Measurements from ENCODE around the gene SCN5A.

Gene SCN5A

GRCh38 chr3:38687321-38687720, 37.8 kb upstream of the SCN5A start:
- no peak for TF ChIP-seq CTCF (conservative IDR thresholded peaks at IDR 0.05)
- no peak overlapping the region for H3K27ac ChIP-seq

GRCh38 chr3:38684546-38684945, 35.1 kb upstream of the SCN5A start:
- no peak overlapping the region for H3K27ac ChIP-seq
- TF ChIP-seq CTCF (conservative IDR thresholded peaks at IDR 0.05): no peak

GRCh38 chr3:38669668-38670067, 20.2 kb upstream of the SCN5A start:
- TF ChIP-seq CTCF (conservative IDR thresholded peaks at IDR 0.05): no peak
- H3K27ac ChIP-seq: peak overlapping the region; percentile 8; the same call in 1 of the 2 replicates

GRCh38 chr3:38662544-38662943, 13.1 kb upstream of the SCN5A start:
- no peak overlapping the region for H3K27ac ChIP-seq
- peak; percentile 77 for TF ChIP-seq CTCF (conservative IDR thresholded peaks at IDR 0.05)

- no peak for TF ChIP-seq CTCF (conservative IDR thresholded peaks at IDR 0.05)
- no peak overlapping the region for H3K27ac ChIP-seq
Observed at GRCh38 chr3:38658841-38659240, 9.4 kb upstream of the SCN5A start.

- TF ChIP-seq CTCF (conservative IDR thresholded peaks at IDR 0.05): no peak
Observed at GRCh38 chr3:38657369-38657768, 7.9 kb upstream of the SCN5A start.

GRCh38 chr3:38655708-38656300, 6.3 kb upstream of the SCN5A start:
- TF ChIP-seq CTCF (conservative IDR thresholded peaks at IDR 0.05): peak; percentile 86
- no peak overlapping the region for H3K27ac ChIP-seq

More at GRCh38 chr3:38657369-38657768, 7.9 kb upstream of the SCN5A start:
- H3K27ac ChIP-seq: no peak overlapping the region

Data from VCaP (cell line).